Measurements from ENCODE around the gene DDX39B. TPM values are rescaled to one million over a fixed set of nuclear protein-coding genes. Genes with fewer than 3 reads are reported as not detected.

DDX39B gene
- total and polyA plus RNA-seq, 2 of the 4 experiments (the other 2 are of a cell fraction): 371 to 796 TPM

DNA sequence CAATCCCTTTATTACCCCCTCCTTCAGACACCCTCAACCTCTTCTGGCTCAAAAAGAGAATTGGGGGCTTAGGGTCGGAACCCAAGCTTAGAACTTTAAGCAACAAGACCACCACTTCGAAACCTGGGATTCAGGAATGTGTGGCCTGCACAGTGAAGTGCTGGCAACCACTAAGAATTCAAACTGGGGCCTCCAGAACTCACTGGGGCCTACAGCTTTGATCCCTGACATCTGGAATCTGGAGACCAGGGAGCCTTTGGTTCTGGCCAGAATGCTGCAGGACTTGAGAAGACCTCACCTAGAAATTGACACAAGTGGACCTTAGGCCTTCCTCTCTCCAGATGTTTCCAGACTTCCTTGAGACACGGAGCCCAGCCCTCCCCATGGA, 35.8 kb upstream of the DDX39B start:
- no peak overlapping the region for H3K18ac ChIP-seq (ENCODE audit: low read depth, low read length)
- in situ Hi-C loops (cut with MboI; ENCODE audit: low sequenced_read_pairs): no loop called here
- no peak overlapping the region for H4K5ac ChIP-seq (ENCODE audit: low read depth, low read length)
- H2BK15ac ChIP-seq (ENCODE audit: low read depth, low read length): no peak overlapping the region
- no peak overlapping the region for H2AK9ac ChIP-seq (replicated peaks; ENCODE audit: low read depth, low read length, poor library complexity)
- no peak overlapping the region for H3K4me2 ChIP-seq (ENCODE audit: low read depth, low read length)
- H3K9me1 ChIP-seq (ENCODE audit: insufficient read depth, low read length): no peaks in the 10 kb centered on the region; the same call in 1 of the 2 replicates
- no peak overlapping the region for H4K8ac ChIP-seq (ENCODE audit: low read depth in 2 of 2, low read length in 2 of 2)
- no peaks in the 10 kb centered on the region for H3K9me3 ChIP-seq (ENCODE audit: control insufficient read depth, insufficient read depth, low read length)
- BruUV-seq (replicated peaks): no TSS peak
- ChIA-PET POLR2A (ENCODE audit: unreplicated experiment) (no interaction called here), CTCF (interaction anchor here (1.1 to 1.2 kb wide), 2 partner anchors 26 to 31 kb away, joined by 3 read pairs; partner anchors contain the start of gene ATP6V1G2)
- no peak overlapping the region for H2BK5ac ChIP-seq (ENCODE audit: low read depth, low read length, poor library complexity, severe bottlenecking)
- dilution Hi-C loops (cut with HindIII; ENCODE audit: low sequenced_read_pairs, unreplicated experiment): no loop called here
- H4K91ac ChIP-seq (ENCODE audit: insufficient read depth, low read depth, low read length): no peak overlapping the region
- H3K56ac ChIP-seq (ENCODE audit: extremely low read depth, insufficient read depth, low read length): no peak overlapping the region
- DNase-seq (no peak), ATAC-seq (ENCODE audit: low read depth) (no peak)
- H3K4me1 ChIP-seq (ENCODE audit: control insufficient read depth, insufficient read depth, low read length): peaks cover 4% of the 10 kb centered on the region; the same call in 1 of the 2 replicates
- H2BK20ac ChIP-seq (ENCODE audit: low read depth, low read length): no peak overlapping the region
- no peak overlapping the region for H3K14ac ChIP-seq (replicated peaks; ENCODE audit: low read depth, low read length)
- peaks cover 25% of the 10 kb centered on the region for H3K27me3 ChIP-seq (ENCODE audit: control insufficient read depth, insufficient read depth, low read length)
- H2BK120ac ChIP-seq (ENCODE audit: low read depth, low read length): no peak overlapping the region
- no peaks in the 10 kb centered on the region for H3K79me1 ChIP-seq (ENCODE audit: low read depth in 1 of 2, low read length in 2 of 2)
- H4K20me1 ChIP-seq (ENCODE audit: insufficient read depth, low read length): no peaks in the 10 kb centered on the region
- H3K23ac ChIP-seq (ENCODE audit: low read depth, low read length): no peak overlapping the region
- H3K4me3 ChIP-seq (ENCODE audit: insufficient read depth, low read depth, low read length): no peak overlapping the region
- WGBS, 2 experiments (ENCODE audit: extremely low coverage in 2 of 2, insufficient read length in 1 of 2): no CpG with 5 or more reads among the region's 3 CpGs
- no peak overlapping the region for H3K27ac ChIP-seq (ENCODE audit: insufficient read depth, low read length)
- no peak overlapping the region for H3K9ac ChIP-seq (ENCODE audit: low read depth, low read length)
- intact Hi-C loops (cut with micrococcal nuclease): no loop called here
- no peaks in the 10 kb centered on the region for H3K36me3 ChIP-seq (ENCODE audit: control insufficient read depth, insufficient read depth, low read length)
- no peak overlapping the region for H2AFZ ChIP-seq (replicated peaks; ENCODE audit: low read length, poor library complexity)
- H2AK5ac ChIP-seq (ENCODE audit: low read depth, low read length): no peak overlapping the region
- TF ChIP-seq MAZ (IDR thresholded peaks at IDR 0.05; ENCODE audit: borderline replicate concordance, low read depth, low read length): no peak
- no peak for TF ChIP-seq CEBPB (IDR thresholded peaks at IDR 0.05; ENCODE audit: low read depth, low read length)
- TF ChIP-seq NFE2L2 (IDR thresholded peaks at IDR 0.05; ENCODE audit: low read depth, low read length): no peak
- TF ChIP-seq POLR2A (IDR thresholded peaks at IDR 0.05; ENCODE audit: low read depth, low read length): no peak
- no peak for TF ChIP-seq CHD1 (IDR thresholded peaks at IDR 0.05; ENCODE audit: low read depth, low read length)
- TF ChIP-seq ELK1 (IDR thresholded peaks at IDR 0.05; ENCODE audit: borderline replicate concordance, low read depth, low read length): no peak
- no peak for TF ChIP-seq FOS (IDR thresholded peaks at IDR 0.05; ENCODE audit: low read depth, low read length)
- TF ChIP-seq MAFK (IDR thresholded peaks at IDR 0.05; ENCODE audit: low read depth, low read length): no peak
- no peak for TF ChIP-seq RFX5 (IDR thresholded peaks at IDR 0.05; ENCODE audit: low read depth, low read length)
- no peak for TF ChIP-seq BHLHE40 (IDR thresholded peaks at IDR 0.05; ENCODE audit: low read depth, low read length)
- no peak for TF ChIP-seq SMC3 (IDR thresholded peaks at IDR 0.05; ENCODE audit: low read depth, low read length)
- no peak for TF ChIP-seq CTCF (conservative IDR thresholded peaks at IDR 0.05; ENCODE audit: low read depth, low read length)
- no peak for TF ChIP-seq MXI1 (IDR thresholded peaks at IDR 0.05; ENCODE audit: borderline replicate concordance, low read depth, low read length)
- no peak overlapping the region for H3K4ac ChIP-seq (ENCODE audit: low read depth, low read length)
